Suppressor macrophage treated with lipopolysaccharide for 1 hour (primary cell): ENCODE data around the gene AP3B1.

Experiments
- DNase-seq, 3 donors: peaks; one replicate each; pipeline ENCODE4 v3.0.0-alpha.2; 2020 to 2022

AP3B1 gene, protein sequence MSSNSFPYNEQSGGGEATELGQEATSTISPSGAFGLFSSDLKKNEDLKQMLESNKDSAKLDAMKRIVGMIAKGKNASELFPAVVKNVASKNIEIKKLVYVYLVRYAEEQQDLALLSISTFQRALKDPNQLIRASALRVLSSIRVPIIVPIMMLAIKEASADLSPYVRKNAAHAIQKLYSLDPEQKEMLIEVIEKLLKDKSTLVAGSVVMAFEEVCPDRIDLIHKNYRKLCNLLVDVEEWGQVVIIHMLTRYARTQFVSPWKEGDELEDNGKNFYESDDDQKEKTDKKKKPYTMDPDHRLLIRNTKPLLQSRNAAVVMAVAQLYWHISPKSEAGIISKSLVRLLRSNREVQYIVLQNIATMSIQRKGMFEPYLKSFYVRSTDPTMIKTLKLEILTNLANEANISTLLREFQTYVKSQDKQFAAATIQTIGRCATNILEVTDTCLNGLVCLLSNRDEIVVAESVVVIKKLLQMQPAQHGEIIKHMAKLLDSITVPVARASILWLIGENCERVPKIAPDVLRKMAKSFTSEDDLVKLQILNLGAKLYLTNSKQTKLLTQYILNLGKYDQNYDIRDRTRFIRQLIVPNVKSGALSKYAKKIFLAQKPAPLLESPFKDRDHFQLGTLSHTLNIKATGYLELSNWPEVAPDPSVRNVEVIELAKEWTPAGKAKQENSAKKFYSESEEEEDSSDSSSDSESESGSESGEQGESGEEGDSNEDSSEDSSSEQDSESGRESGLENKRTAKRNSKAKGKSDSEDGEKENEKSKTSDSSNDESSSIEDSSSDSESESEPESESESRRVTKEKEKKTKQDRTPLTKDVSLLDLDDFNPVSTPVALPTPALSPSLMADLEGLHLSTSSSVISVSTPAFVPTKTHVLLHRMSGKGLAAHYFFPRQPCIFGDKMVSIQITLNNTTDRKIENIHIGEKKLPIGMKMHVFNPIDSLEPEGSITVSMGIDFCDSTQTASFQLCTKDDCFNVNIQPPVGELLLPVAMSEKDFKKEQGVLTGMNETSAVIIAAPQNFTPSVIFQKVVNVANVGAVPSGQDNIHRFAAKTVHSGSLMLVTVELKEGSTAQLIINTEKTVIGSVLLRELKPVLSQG

GRCh38 chr5:78294248-78295034 is at the start of gene AP3B1:
AP3B1 (minus strand) TSS chr5:78294698; CDS start chr5:78294579, 119 bp downstream.
- peak; percentile 100 for DNase-seq

GRCh38 chr5:78341440-78341839 is 46.9 kb upstream of the AP3B1 start:
- no peak for DNase-seq

GRCh38 chr5:78339617-78340436 is 45.3 kb upstream of the AP3B1 start:
- DNase-seq, result peak; percentile 63 to 68 (median 68)

GRCh38 chr5:78336698-78337097 is 42.2 kb upstream of the AP3B1 start:
- no peak for DNase-seq

GRCh38 chr5:78335976-78336375 is 41.5 kb upstream of the AP3B1 start:
- no peak for DNase-seq

GRCh38 chr5:78334811-78335210 is 40.3 kb upstream of the AP3B1 start:
- DNase-seq, result no peak

DNA sequence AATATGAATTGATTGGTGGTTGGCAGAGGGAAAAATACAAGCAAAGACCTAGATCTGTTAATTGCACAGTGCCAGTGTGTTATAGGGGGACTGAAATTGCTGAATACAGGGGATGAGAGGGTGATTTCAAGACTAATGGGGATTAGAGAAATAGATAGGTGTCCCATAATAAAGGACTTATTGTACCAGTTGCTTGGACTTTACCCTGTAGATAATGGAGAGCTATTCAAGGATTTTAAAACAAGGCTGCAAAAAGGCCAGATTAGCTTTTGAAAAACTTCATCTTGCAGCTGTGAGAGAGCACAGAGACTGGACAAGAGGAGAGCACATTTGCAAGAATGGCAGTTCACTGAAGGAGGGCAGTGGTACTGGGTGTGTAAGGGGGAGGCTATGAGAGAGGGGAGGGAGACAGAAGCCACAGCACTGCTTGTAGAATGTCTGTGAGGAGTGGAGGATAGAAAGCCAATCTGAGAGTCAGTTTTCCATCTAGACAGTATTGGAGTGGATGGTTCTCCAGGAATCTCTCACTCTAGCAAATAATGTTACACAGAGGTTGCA is 37.1 kb upstream of the AP3B1 start:
- DNase-seq, result no peak

- DNase-seq, result peak; percentile 10 to 53 (median 42)
Observed at GRCh38 chr5:78328585-78329173, 34.2 kb upstream of the AP3B1 start.

GRCh38 chr5:78327761-78328510 is 33.4 kb upstream of the AP3B1 start:
- DNase-seq, result no peak

- DNase-seq, result no peak
Observed at GRCh38 chr5:78326930-78327329, 32.4 kb upstream of the AP3B1 start.

GRCh38 chr5:78323241-78323640 is 28.7 kb upstream of the AP3B1 start:
- no peak for DNase-seq

DNA sequence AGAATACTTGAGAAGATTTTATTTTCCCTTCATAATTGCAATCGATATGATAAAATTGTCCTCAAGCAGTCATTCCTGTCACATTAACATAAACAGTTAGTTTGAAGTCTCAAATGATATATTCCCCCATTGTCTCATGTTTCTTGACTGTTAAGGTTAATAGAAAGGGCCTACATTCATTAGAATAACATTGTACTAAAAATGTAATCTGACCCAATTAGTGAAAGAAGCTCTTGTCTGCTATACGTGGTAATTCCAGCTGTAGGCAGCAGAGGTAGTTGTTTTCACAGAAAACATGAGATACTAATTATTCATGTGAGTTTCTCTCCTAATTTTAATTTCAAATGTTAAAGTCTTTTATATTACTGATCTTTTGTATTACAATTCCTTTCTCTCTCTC is 25.9 kb upstream of the AP3B1 start:
- peak; percentile 47 to 62 (median 51) for DNase-seq

GRCh38 chr5:78318337-78318736 is 23.8 kb upstream of the AP3B1 start:
- no peak for DNase-seq

GRCh38 chr5:78317515-78317914 is 23.0 kb upstream of the AP3B1 start:
- DNase-seq, result no peak

GRCh38 chr5:78308703-78309102 is 14.2 kb upstream of the AP3B1 start:
- DNase-seq, result no peak

GRCh38 chr5:78300464-78301045 is 6.1 kb upstream of the AP3B1 start:
- peak; percentile 20 to 61 (median 49) for DNase-seq

DNA sequence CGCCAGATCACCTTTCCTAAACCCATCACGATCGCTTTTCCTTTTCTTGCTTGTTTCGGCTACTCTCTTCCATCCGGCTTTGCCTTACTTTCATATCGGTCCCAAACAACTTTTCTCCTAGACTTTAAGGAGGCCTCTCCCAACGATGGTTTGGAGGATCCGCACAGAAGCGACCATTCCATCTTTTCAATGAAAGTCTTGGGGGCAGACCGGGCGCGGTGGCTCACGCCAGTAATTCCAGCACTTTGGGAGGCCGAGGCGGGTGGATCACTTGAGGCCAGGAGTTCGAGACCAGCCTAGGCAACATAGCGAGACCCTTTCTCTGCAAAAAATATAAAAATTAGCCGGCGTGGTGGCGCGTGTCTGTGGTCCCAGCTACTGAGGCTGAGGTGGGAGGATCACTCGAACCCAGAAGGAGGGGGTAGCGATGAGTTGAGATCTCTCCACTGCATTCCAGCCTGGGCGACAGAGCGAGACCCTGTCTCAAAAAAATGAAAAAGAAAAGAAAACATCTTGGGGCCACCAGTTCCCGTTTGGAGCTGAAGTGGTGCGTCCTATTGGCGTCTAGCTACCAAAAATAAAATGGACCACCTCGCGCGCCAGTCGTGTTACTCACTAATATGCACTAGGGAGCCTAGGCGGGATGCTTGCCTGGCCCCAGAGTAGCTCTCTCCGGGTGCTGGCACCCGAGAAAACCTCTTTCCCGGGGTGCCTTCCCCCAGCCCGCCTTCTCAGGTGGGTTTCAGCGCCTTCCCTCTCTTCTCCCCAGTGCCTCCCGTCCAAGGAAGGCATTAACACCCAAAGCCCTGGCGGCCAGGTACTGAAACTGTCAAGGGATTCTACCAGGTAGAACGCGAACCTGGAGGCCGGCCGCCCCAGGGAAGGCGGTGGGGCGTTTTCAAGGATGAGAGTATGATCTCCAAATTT is 800 bp upstream of the AP3B1 start:
- DNase-seq, result peak; percentile 31 to 42 (median 41)

GRCh38 chr5:78293851-78294247 is 649 bp downstream of the AP3B1 start:
- DNase-seq, result no peak

DNA sequence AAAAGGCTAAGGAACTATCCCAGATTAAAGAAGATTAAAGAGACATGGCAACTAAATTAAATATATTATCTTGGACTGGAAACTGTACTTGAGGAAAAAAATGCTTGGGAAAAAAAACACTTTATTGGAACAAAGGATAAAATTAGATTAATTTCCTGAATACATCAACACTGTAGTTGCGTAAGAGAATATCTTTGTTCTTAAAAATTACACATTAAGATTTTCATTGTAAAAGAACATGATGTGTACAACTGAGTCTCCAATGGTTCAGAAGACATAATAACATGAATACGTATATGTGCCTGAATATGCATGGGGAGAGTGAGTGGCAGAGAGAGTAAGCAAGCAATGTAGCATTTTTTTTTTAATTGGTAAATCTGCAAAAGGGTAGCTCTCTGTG is 2.8 kb downstream of the AP3B1 start:
- DNase-seq, result no peak
